ENCODE results near the gene NCKAP5L.

The NCKAP5L gene

GRCh38 chr12:49824895-49825294 lies 3.3 kb downstream of the NCKAP5L start:
- DNase-seq (ENCODE audit: low read depth) = no peak

DNA sequence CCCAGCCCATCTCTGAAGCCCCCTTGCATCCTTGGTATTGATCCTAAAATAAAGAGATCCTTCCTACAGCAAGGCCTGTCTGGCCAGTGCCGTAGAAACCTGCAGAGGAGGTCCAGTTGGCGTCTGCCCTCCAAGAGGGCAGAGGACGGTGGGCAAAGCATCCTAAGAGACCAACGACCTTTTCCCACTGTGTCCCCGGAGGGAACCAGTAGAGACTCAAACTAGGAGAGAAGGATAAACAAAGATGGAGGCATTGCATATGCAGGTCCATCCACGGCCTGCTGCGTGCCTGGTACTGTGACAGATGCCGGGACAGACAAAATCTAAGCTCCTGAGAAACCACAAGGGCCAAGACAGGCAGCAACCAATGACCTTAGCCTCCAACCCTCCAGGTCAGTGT lies 3.8 kb downstream of the NCKAP5L start:
- no peak for DNase-seq (ENCODE audit: low read depth)

DNA sequence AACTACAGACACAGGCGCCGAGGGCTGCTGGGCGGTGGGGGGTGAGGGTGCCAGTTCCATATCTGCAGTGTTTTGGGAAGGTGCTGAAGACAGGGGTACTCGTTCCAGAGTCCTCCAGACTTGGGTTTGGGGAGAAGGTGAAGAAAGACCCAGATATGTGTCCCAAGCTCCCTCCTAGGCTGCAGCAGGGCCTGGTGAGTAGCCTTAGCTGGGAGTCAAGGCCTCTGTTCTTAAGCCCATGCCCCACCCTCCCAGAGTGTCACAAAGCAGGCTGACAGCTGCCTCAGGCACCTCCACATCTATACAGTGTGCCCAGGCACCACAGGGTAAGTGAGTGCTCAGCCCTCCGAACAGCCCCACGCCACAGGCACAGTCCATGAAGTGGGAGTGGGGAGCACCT lies 4.3 kb downstream of the NCKAP5L start:
- DNase-seq (ENCODE audit: low read depth) = no peak

DNA sequence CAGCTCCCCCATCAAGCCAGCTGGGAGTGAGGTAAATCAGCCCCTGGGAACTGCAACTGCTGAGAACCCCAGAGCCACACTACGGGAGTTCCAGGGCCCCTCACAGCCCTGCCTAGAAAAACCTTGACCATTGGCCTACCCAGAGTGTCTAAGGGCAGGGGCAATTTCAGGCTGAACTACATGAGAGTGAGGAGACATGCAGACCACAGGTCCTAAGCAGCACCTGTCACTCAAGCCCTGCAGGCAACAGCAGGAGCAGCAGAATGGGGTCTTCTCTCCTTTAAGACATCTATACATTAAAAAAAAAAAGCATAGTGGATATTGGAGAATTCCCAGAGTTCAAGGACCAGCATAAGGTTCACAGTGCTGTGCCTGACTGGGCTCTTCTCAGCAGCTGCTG lies 4.9 kb downstream of the NCKAP5L start:
- no peak for DNase-seq (ENCODE audit: low read depth)

DNA sequence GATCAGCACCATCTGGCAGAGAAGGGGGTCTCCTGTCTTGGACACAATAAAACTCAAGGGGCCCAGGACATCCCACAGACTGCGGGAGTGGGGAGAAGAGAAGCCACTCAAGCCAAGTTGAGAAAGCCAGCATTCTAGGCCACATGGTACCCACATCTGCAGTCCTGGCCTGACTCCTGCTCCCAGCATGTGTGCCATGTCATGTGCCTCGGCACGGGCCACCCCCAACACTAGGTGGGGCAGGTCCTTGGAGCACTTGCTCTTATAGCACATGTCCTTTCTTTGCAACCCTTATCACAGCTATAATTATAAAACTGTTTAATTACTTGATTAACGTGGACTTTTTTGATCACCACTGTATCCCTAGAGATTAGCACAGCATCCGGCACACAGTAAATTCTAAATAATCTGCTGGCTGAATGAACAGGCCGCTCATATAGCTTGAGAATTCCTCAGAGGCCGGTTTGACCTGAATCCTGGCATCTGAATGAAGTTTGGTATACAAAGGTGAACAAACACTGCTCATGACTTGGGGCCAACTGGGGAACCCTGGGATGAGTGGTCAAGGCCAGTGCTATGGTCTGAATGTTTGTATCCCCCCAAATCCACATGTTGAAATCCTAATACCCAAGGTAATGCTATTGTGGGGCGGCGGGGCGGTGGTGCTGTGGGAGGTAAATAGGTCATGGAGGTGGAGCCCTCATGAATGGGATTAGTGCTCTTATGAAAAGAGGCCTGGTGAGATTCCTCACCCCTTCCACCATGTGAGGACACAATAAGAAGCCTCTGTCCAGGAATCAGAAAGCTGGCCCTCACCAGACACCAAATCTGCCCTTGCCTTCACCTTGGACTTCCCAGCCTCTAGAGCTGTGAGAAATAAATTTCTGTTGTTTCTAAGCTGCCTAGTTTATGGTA lies 6.6 kb downstream of the NCKAP5L start:
- no peak for DNase-seq (ENCODE audit: low read depth)

- DNase-seq (ENCODE audit: low read depth) = no peak
Measured at GRCh38 chr12:49819786-49820185, 8.4 kb downstream of the NCKAP5L start.

GRCh38 chr12:49818241-49818895 lies 9.8 kb downstream of the NCKAP5L start:
- no peak for DNase-seq (ENCODE audit: low read depth)

- DNase-seq (ENCODE audit: low read depth) = no peak
Measured at GRCh38 chr12:49813131-49813530, 15.1 kb downstream of the NCKAP5L start.

- DNase-seq (ENCODE audit: low read depth) = no peak
Measured at GRCh38 chr12:49811961-49812401, 16.2 kb downstream of the NCKAP5L start.

DNA sequence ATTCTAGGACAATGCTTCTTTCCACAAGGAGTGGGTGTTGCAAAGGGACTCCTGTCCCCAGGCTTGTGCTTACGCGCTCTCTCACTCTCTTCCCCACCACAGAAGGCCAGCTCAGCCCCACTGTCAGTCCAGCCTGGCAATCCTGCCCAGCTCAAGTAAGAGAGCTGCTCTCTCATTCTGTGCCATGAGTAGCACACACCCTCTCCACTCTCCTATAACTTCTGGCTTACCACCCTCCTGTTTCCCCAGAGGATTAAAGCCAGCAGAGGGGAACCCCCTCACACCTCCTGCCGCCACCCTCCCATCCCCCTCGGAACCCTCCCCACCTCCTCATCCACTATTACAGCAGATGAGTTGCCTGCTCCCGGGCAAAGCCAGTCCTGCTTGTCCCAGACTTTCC lies 17.1 kb downstream of the NCKAP5L start:
- DNase-seq (ENCODE audit: low read depth) = no peak

DNA sequence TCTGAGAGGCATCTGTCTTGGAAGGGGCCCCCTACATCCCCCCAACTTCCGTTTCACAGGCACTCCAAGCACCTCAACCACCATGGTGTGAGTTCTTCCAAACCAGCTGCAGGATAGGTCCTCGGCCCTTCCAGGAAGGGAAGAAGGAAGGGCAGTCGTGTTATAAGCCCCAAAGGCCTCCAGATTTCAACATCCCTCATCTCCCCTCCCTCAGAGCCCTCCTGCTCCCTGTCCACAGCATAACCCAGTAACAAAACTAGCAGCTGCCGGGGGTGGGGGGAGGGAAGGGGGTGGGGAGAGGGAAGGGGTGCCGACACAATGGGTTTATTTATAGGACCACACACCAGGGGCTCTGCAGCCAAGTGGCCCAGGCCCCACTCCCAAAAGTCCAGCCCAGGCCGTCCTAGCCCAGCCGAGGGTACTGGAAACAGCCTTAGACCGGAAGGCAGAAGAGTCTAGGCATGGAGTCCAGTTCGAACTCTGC lies 18.3 kb downstream of the NCKAP5L start:
- no peak for DNase-seq (ENCODE audit: low read depth)

DNA sequence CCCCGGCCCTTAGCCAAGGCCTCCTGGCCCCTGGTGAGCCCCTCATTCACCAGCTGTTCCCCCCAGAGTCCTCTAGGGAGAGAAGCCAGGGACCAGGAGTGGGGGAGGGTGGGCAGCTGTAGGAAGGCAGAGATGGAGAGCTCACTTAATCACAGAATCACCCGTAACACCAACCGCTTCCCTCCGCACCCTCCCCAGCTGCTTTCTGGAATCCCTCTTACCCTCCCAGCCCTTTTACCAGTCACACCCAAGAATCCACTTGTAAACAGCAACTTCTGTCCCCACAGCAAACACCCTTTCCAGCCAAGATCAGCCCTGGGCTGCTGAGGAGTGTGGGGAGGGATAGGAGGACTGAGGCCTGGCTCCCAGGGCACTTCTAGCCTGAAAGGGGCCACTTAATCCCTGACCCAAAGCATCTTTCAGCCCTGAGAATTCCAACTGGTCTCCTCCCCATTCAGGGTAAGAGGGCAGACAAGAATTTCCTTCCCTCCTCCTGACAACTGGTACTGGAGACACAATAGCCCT lies 18.8 kb downstream of the NCKAP5L start:
- no peak for DNase-seq (ENCODE audit: low read depth)

GRCh38 chr12:49808686-49809380 lies 19.4 kb downstream of the NCKAP5L start:
- no peak for DNase-seq (ENCODE audit: low read depth)

GRCh38 chr12:49807991-49808580 lies 20.1 kb downstream of the NCKAP5L start:
- DNase-seq (ENCODE audit: low read depth) = no peak

- DNase-seq (ENCODE audit: low read depth) = no peak
Measured at GRCh38 chr12:49806877-49807276, 21.3 kb downstream of the NCKAP5L start.

DNA sequence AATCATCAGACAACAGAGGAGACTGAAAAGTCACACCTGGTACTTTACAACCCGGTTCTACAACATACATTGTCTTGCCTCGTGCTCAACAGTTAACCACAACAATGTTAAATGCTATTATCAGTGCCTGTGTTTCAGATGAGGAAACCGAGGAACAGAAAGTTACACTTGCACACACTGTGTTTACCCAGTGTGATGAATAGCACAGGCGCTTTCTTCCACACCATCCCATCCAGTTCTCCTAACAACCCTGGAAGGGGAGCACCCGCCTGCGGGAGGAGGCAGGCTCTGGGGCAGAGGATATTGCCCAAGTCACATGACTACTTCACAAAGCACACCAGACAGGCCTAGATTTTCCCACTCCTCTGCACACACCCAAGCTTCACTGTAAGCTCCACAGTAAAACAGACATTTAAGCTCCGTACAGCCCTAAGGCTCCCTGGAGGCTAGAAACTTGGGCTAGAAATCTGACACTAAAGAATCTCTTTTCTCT lies 21.8 kb downstream of the NCKAP5L start:
- no peak for DNase-seq (ENCODE audit: low read depth)

DNA sequence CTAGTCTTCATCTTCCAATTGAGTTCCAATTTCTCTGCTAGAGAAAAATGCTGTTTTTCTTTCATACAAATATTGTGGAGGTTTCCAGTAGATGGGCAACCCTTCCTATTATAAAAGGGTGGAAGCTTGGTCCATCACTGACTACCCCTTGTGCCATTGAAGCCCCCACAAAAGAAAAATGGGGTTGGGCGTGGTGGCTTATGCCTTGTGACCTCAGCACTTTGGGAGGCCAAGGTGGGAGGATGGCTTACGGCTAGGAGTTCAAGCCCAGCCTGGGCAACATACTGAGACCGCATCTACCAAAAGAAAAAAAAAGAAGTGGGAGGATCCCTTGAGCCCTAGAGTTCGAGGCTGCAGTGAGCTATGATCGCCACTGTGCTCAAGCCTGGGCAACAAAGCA lies 22.8 kb downstream of the NCKAP5L start:
- no peak for DNase-seq (ENCODE audit: low read depth)

GRCh38 chr12:49804821-49805220 lies 23.4 kb downstream of the NCKAP5L start:
- no peak for DNase-seq (ENCODE audit: low read depth)

DNA sequence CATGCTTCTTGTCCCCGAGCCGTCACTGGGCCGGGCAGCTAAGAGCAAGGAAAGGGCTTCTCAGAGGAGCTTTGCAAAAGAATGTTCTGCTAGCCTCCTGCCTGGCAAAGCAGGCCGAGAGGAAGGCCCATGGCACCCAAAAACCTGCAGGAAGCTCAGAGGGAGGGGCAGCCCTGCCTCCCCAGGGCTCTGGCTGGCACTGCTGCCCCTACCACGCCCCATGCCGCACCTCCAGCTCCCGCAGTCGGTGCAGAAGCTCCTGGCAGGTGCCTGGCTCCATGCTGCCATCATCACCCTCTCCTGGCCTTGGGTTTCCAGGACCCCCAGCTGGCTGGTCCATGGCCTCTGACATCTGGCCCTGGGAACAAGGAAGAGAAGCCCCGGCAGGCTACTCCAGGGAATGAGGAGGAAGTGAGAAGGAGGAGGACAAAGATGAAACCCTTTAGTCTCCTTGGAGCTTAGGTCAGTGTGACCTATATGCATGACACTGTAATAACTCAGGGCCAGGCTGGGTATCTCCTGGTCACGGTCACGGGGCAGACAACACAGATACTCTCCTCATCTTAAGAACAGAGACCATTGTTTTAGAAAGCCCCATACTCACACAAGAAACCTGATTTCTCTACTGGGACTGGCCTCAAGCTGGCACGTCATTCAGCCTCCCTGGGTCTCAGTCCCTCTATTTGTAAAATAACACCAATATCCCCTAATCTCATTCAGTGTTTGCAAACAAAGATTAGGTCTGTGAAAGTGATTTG lies 24.3 kb downstream of the NCKAP5L start:
- DNase-seq (ENCODE audit: low read depth) = no peak

DNA sequence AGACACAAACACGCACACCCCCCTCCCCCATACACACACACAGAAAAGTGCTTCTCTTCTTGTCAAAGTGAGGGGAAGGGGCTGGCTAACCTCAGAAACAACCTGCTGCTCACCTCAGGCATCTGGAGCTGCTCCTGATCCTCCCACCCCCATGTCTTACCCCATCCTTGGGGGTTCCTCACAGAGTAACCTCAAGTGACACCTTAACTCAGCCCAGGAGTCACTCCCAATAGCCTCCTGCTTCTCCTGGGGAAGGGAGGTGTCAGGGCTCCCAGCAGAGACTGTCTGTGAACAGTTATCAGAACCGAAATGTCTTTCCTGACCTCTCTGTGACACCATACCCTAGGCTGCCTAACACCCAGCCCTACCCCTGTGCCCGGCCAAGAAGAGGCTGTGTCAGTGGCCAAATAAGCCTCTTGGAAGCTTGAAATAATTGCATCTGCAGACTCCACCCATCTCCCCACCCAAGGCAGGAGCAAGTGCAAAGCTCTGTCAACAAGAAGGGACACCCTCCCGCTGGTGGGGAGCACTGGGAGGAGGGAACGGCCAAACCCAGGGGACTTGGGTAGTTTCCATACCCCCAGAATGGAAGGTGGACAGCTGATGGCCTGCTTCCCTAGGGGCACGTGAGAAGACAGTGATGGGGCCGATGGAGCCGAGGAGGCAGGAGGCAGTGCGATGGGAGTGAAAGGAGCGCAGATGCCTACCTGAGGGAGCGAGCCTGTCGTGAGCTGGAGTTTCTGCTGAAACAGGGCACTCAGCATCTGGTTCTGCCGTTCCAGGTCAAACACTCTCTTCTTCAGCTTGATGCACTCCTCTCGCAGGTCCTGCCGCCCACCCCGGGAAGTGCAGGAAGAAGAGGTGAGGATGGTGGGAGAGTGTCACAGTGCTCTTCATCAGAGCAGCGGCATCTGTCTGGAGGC lies 26.8 kb downstream of the NCKAP5L start:
- no peak for DNase-seq (ENCODE audit: low read depth)
